ENCODE measurements around the gene KIF21B.

KIF21B gene

DNA sequence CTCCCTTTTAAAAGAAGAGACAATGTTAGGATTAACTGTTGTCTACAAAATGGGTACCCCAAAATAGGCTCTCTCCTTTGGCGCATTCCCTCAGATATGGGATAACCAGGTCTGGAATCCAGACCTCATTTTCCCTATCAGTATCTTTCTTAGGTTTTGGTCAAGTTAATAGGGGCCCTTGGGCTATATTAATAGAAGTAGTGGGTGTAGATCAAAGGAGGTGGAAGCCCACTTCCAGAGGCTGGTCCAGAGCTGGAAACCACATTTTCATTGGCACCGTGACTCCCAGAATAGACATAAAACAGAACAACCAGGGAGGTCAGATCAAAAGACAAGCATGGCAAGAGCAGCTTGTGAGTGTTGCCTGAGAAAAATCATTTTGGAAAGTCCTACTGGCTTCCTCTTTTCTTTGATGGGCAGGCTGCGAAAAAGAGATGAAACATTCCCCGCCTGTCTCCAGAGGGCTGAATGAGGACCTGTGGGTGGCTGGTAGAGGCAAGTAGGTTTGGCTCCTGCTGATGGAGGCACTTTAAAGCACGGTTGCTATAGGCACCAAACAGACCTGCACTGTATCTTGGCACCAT is 25.8 kb upstream of the KIF21B start:
- DNase-seq (ENCODE audit: insufficient read length, low spot score) (no peak), FAIRE-seq (no peak)

DNA sequence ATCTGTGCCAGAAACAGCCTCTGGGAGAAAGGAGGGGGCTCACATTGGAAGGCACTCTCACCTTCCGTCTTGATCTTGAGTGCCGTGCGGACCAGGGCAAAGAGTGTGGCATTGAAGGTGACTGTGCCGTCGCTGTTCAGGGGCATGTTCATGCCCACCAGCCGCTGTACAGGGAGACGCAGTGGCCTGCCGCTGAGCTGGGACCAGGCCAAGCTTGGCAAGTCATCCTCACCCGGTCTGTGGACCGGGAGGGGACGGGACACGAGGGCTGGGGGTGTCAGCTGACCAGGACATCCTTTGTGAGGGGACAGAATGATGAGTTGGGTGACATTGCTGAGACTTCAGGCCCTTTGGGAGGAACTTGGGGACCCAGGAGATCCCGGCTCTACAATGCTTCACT is 25.0 kb upstream of the KIF21B start:
- DNase-seq (ENCODE audit: insufficient read length, low spot score) (no peak), FAIRE-seq (no peak)

DNA sequence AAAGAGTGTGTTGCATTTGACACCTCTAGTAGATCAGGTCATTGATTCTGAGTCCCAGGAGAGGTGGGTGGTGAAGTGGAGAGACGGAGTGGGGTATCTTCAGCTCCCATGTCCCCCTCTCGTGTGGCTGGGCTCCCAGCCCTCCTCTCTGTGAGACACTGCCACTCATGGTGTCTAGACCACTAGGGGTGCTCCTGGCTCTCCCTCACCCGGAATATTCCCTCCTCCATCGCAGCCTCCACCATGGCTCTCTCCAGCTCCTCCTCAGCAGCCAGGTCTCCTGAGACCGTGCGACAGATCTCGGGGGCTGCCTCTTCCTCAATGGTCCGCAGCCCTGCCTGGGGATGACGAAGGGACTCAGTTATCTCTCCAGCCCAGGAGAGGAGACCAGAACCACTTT is 20.6 kb upstream of the KIF21B start:
- no peak for DNase-seq (ENCODE audit: insufficient read length, low spot score)
- FAIRE-seq: no peak

DNA sequence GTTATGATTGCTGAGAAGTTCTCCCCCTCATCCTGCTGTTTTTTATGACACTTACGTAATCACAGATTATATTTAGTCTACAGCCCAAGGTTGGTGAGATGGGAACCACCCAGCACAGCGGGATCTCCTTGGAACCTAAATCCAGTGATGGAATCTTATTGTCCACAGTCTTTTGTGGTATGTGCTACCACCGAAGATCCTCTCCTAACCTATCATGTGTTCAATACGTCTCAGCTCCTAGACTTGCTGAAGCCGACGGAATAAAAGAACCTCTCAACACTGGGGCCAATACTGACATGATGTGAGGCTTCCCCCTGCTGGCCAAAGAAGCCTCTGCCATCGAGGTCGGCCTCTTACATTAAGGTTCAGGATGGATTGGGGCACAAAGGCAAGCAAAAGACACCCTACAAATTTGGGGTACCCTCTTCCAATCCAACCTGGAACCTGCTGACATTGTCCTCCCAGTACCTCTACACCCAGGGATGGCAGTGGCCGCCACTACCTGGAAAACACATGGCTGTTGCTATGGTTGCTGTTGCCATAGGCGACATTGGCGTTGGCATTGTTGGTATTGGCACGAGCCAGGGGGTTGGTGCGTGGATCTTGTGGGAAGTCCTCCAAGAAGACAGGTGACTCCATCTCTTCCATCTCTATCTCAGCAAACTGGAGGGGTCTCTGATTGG is 19.4 kb upstream of the KIF21B start:
- FAIRE-seq (no peak), DNase-seq (ENCODE audit: insufficient read length, low spot score) (peak; percentile 80)

DNA sequence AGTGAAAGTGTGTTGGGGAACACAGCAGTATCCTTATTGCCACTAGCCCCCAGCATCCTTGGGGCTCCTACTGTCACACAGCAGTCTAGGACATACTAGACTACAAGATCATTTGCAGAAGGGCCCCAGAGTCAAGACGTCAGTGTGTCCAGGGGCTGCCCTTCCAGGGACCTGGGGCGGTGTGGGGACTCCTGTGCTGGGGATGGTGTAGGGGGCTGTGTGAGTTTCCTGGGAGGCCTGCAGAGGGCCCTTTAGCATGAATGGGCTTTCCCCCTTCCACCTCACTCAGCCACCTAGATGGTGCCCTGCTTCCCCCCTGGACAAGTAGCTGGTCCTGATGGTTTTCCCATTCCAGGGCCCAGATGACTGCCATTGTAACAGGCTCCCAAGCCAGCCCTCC is 17.5 kb upstream of the KIF21B start:
- no peak for DNase-seq (ENCODE audit: insufficient read length, low spot score)
- FAIRE-seq: no peak

DNA sequence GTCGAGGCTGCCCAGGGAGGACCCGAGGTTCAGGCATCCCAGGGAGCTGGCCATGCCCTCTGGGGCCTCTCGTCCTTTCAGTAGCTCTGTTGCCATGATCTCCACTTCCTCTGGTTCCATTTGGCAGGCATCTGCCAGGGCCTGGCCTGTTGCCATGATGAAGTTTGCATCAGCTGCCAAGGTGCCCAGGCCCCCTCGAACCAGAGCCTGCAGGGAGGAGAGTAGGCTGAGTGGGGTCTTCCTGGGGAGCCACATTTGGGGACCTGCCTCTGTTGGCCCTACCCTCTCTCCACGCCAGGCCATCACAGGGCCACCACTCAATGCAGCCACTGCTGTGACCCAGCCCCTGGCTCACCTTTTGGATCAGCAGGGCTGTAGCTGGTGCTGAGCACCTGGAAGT is 16.4 kb upstream of the KIF21B start:
- DNase-seq (ENCODE audit: insufficient read length, low spot score) (no peak), FAIRE-seq (no peak)

DNA sequence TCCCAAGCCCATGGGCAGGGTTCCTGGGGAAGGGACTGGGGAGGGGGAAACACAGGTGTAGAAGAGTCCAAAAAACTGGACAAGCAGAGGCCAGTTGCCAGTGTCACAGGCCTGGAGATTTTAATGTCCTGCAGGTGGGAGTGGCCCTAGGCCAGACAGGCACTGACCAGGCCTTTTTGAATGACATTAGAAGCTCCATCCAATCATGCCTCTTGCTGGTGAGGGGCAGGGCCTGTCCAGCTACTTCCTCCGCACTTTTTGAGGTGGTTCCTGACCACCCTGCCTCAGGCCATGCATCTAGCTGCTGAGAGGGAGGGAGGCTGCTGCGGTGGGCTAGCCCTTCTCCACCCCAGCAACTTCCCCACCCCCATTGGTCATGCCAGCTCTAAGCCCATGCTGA is 15.9 kb upstream of the KIF21B start:
- FAIRE-seq: no peak

DNA sequence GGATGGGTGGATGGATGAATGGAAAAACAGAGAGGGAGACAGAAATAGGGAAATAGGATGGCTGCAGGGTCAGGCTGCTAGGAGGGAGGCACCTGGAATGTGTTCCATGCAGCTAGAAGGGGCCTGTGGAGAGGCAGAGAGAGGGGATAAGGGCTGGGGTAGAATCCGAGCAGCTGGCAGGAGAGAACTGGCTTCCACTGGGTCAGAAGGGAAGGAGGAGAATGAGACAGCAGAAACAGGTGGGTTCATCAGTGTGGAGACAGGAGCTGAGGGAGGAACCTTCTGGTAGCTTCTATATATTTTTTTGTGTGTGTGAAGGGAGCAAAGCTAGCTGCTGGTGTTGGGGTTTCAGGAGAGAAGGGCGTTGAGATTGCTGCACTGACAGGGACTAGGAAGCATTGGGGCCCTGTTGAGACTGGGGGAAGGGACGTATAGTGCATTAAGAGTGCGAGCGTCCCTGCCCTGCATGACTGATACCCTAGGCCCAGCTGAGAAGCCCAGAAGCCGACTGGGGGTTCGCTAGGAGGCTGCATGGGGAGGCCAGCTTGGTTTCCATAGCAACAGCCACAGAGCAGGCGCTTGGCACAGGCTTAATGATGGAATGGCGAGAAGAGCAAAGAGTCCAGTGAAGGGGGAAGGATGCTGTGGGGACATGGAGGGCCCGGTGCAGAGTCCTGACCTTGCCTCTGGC is 14.8 kb upstream of the KIF21B start:
- FAIRE-seq (no peak), DNase-seq (ENCODE audit: insufficient read length, low spot score) (no peak)

More for the DNA sequence above, 15.9 kb upstream of the KIF21B start:
- no peak for DNase-seq (ENCODE audit: insufficient read length, low spot score)

DNA sequence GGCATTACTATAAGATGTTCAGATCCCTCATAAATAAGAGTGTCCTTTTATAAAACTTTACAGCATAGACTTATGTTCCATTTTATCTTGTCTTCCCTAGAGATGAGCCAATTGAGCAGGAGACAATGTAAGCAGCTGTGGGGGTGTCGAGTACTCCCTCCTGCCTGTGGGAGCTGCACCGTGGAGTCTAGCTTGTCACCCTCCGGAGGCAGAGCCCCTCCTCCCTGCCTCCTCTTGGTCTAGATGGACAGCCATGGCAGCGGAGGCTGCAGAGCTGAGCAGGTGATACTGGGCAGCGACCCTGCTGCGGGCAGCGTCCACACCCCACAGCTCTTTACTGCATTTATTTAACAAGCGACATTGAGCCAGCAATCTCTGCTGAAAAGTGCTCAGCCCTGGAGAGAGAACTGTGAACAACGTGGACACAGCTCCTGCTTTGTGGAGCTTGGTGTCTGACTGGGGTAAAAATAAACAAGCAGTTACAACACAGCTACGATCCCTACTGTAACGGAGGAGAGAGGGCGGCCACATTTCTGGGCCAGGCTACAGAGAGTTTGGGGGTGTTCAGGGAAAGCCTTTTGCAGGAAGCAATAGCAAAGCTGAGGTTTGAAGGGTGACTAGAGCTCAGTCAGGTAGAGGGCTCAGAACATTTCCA is 12.8 kb upstream of the KIF21B start:
- DNase-seq (ENCODE audit: insufficient read length, low spot score): no peak
- FAIRE-seq: no peak

DNA sequence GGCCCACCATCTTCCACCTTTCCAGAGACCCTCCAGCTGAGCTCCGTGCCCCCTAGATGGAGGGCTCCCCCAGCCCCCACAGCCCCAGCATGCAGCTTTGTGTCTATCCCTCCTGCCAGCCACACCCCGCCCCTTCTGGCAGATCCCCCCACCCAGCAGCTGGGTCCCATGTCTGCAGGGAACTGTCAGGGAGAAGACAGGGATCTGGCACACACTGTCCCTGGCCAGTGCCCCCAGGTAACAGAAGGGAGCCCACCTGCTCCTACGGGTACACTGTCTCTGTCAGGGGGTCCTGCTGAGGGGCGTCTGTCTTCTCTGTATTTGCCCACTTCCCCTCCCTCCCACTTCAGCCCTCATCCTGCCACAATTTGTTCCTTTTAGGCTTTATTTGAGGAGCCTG is 11.2 kb upstream of the KIF21B start:
- FAIRE-seq: no peak
- no peak for DNase-seq (ENCODE audit: insufficient read length, low spot score)

DNA sequence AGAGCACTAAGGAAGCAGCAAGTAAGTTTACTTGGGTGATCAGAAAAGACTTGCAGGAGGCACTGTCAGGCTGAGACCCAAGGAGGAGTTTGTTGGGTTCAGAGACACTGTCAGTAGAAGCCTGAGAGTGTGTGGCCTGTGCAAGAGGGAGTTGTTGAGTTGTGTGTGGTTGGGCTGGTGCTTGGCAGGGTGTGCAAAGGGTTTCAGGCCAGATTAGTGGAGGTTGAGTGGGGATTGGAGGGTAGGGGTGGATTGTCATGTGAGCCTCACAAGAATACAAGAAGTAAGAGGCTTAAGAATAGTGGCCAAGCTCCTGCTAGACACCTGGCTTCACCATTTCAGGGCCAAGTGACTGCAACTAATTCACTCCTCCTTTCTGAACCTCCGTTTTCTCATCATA is 8.9 kb upstream of the KIF21B start:
- DNase-seq (ENCODE audit: insufficient read length, low spot score) (no peak), FAIRE-seq (no peak)

DNA sequence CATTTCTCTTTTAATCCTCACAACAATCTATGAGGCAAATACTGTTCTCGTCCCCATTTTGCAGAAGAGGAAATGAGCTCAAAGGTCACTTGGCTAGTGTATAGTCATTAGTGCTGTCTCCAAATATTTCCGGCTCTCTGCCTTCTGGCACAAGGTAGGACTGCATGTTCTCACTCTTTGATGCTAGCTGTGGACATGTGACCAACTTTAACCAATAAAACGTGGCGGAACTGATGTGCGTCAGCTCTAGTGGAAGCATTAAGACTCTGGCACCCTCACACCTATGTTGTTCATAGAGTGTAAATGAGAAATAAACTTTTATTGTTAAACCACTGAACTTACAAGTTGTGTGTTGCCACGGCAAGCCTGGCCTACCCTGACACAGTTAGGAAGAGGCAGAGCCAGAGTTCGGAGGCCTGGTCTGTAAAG is 5.0 kb upstream of the KIF21B start:
- no peak for FAIRE-seq
- DNase-seq (ENCODE audit: insufficient read length, low spot score): no peak

DNA sequence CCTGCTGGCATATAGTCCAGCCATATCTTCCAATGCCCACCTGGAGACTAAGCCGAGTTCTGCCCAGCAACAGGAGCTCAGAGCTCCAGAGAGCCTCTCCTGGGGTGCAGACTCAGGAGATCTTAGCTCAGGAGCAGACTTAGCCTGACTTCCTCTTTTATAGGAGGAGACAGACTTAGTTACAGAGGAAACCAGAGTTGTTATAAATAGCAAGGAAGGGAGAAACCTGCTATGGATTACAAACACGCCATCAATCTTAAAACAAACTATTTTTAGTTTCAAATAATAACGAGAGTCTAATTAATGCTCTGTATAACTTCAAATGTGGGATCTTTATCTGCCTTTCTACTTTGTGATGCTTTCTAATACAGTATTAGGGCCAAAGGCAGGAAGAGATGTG is 3.3 kb upstream of the KIF21B start:
- FAIRE-seq (no peak), DNase-seq (ENCODE audit: insufficient read length, low spot score) (no peak)

DNA sequence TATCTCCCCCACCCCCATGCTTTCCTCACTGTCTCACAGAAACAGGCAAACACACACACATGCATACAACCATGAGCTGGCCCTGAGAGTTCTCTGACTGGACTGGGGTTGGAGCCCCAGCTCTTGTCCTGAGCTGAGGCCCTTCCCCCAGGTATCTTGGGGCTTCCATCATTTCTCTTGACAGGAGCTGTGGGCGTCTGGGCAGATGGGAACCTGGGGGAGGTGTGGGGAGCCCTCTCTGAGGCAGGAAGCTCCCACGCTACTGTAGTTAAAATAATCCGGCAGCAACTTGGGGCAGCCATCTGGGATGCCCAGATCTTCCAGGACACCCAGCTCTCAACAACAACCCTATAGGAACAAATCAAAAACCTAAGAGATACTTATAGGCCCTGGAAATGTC is 2.7 kb upstream of the KIF21B start:
- FAIRE-seq (no peak), DNase-seq (ENCODE audit: insufficient read length, low spot score) (no peak)

DNA sequence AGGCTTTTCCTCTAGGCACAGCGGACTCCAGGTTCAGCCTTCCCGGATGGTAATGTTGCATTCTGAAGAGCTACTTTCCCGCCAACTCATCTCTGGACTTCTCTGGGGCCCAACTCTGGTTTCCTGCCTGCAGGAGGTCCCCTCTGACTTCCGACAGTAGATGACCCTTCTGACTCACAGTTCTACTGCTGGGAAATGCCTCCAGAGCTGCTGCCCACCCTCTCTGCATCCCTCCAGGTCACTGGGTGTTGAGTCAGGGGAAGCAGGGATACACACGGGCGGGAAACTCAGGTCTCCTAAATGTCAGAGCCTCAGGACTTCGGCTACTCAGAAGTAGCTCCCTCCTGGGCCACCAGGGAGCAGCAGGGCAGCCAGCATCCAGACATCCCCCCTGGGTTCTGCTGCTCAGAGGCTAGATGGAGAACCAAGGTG is 2.1 kb upstream of the KIF21B start:
- FAIRE-seq (no peak), DNase-seq (ENCODE audit: insufficient read length, low spot score) (peak; percentile 79)

DNA sequence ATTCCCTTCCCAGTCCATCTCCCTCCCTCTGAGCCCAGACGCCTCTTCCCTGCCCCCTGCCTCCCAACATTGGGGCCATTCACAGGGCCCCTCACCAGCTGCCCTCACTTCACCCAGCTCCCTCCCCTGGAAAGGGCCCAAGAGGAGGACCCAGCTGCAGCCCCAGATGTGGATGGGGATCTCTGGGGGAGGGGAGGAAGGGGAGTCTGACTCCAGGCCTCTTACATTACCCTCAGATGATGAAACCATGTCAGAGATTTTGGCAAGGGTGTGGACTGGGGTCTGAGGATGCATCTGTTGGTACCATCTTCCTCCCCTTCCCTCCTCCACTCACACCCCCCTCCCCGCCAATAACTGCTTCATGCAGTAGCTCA is 1.1 kb upstream of the KIF21B start:
- no peak for FAIRE-seq
- no peak for DNase-seq (ENCODE audit: insufficient read length, low spot score)

DNA sequence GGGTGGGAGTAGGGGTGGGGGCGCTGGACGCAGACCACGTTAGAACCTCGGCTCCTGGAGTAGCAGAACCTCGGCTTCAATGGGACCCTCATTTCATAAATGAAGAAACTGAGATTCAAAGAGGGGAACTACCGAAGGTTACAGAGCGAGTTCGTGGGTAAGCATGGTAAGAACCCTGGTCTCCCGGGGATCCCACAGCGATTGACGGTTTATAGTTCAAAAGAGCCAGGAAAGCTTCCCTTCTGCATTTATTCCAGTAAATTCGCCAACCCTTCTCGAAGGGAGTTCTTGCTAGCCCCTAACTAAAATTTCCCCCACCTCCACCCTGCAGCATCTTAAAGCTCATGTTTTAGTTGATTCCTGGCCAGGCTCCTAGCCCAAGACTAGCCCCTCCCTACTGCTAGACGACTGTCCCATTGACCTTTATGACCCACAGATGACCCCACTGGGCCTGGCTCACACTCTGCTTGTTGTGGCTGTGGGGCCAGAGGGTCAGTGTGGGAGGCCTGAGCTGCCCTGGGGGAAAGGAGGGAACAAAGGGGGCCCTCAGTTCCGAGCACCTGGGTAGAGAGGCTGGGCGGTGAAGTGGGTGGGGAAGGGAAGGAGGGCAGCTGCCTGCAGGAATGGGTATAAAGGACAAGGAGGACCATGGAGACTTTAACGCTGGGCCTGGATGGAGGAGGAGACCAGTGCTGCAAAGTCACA is 558 bp upstream of the KIF21B start:
- DNase-seq (ENCODE audit: insufficient read length, low spot score) (no peak), FAIRE-seq (no peak)

DNA sequence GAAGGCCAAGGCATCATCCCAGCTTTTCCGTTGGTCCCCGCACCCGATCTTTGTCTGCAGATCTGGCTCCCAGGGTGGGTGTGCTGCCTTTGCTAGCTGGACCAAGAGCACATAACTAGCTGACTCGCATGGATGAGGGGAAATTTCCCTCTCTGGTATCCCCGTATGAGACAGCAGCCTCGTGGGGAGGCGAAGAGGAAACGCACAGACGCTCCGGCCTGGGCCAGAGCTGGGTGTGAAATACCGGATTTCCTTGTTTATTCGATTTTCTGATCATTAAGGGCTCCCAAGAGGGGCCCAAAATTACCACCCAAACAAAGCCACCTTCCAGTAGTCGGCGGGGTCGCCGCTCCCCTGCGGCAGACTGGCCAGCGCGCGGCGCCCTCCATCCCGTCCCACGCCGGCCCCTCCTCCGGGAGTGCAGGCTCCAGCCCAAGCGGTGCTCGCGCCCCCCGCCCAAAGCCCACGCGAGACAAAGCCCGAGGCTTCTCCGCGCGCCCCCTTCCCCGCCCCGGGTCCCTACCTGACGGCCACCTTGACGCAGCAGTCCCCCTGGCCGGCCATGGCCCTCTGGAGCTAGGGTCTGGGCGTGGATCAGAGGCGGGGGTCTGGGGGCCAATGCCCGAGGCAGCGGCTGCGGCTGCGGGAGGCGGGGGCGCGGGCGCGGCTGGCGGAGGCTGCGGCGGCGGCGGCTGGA is 546 bp downstream of the KIF21B start:
- FAIRE-seq (no peak), DNase-seq (ENCODE audit: insufficient read length, low spot score) (no peak)

DNA sequence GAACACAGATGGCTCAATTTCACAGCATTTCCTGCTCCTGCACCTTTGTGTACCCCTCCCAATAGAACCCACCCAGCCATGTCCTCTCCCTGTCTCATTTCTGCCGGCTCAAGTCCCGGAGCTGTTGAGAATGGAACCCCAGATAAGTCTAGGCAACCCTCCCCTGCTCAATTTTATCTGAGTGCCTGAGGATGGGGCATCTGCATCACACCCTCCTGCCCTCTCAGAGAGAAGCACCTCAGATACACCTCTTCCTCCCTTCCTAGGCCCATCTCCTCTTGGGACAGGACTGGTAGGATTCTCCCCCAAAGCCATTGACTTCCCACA is 1.1 kb downstream of the KIF21B start:
- DNase-seq (ENCODE audit: insufficient read length, low spot score) (no peak), FAIRE-seq (no peak)

DNA sequence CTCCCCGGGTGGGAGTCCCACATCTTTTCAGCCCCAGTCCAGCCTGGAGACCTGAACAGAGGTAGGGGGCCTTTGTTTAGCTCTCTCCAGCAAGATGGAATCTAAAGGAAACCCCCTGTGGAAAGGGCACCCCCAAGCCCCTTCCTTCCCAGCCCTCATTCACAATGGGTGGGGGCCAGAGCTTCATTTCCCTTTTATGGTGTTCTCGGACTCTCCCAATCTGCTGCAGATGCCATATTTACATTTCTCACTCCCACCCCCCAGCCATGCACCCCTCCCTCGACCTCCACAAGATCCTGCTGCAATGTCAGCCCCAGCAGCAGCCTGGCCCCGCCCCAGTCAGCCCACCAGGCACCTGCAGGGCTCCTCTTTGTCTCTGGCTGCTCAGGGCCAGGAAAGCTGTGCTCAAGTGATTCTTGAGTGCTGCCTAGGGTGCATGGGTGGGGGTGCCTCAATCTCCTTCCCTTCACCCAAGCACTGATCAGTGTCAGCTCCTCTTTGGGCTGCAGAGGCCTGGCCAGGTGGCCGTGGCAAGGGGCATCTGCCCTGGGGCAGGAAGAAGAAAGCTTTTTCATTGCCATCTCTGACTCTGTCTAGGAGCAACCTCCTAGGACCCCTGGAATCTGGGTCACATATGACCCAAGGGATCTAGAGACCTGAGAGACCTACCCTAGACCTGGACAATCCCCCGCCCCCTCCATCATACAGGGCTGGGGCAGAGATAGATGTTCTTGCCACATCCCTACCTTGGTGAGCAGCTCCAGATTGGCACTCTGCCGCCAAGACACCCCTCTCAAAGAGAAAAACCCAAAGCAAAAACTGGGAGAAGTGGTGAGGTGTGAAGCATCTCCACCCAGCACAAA is 1.7 kb downstream of the KIF21B start:
- DNase-seq (ENCODE audit: insufficient read length, low spot score) (no peak), FAIRE-seq (no peak)
